Measurements from ENCODE around the gene PLXNA2. TPM values are rescaled to one million over a fixed set of nuclear protein-coding genes. Genes with fewer than 3 reads are reported as not detected.

The PLXNA2 gene
- total and polyA plus RNA-seq, 2 of the 8 experiments (the other 6 are each of a cell fraction or from before 2014, with no cell fraction given): 0.33 to 1.5 TPM

DNA sequence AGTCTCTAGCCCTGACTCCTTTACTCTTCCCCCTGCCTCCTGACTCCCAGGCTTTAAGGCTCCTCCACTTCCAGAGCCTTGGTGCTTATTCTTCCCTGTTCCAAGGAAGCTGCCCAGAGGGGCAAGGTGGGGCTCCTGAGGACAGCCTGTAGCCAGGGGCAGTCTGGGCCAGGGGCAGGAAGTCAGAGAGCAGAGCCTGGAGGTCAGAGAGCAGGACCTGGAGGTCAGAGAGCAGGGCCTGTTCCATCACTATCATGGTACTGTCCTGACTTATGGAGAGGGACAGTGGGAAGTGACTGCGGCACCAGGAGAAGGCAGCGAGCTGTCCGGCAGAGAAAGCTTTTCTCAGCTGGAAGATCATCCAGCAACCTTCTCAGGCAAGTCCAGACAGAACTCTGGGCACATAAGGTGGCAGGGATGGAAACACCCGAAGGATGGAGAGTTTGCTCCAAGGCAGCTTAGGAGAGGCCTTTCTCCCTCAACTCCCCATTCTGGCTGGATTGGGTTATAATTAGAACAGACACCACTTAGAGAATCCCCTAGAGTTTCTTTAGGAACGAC lies 25.0 kb downstream of the PLXNA2 start:
- Histone ChIP-seq H3K9ac (replicated peaks in 1 of 4; ENCODE audit: extremely low read depth in 1 of 4, low read depth in 3 of 4, low read length in 3 of 4) (no peak overlapping the region), H2BK20ac (ENCODE audit: low read length) (no peak overlapping the region), H3K4me2 (ENCODE audit: insufficient read depth in 1 of 2, low read depth in 2 of 2, low read length in 2 of 2) (no peak overlapping the region), H2BK120ac (replicated peaks; ENCODE audit: low read depth, low read length) (no peak overlapping the region), H3K36me3 (ENCODE audit: control insufficient read depth in 2 of 4, insufficient read depth in 4 of 4, low read length in 3 of 4) (no peaks in the 10 kb centered on the region), H3K23me2 (ENCODE audit: low read depth, low read length) (peaks cover 6% of the 10 kb centered on the region), H3K79me1 (ENCODE audit: low read depth, low read length) (no peaks in the 10 kb centered on the region), H4K5ac (ENCODE audit: insufficient read length, low read depth, low read length) (no peak overlapping the region), H2BK12ac (ENCODE audit: low read depth, low read length) (no peak overlapping the region), H2AFZ (ENCODE audit: low read length) (no peak overlapping the region), H3K27me3 (replicated peaks in 1 of 4; ENCODE audit: control insufficient read depth in 3 of 4, extremely low read depth in 1 of 4, insufficient read depth in 3 of 4, low read length in 3 of 4) (no peaks in the 10 kb centered on the region), H3K56ac (replicated peaks; ENCODE audit: insufficient read length, low read depth, low read length) (no peak overlapping the region), H2AK5ac (ENCODE audit: low read depth, low read length) (no peak overlapping the region), H4K20me1 (replicated peaks in 1 of 2; ENCODE audit: control insufficient read depth in 1 of 2, insufficient read depth in 2 of 2, low read length in 2 of 2) (no peaks in the 10 kb centered on the region), H4K8ac (ENCODE audit: extremely low read depth, insufficient read depth, low read length) (no peak overlapping the region), H2BK5ac (ENCODE audit: low read depth, low read length) (no peak overlapping the region), H3K9me3 (ENCODE audit: insufficient read depth in 2 of 2, low read depth in 1 of 2, low read length in 1 of 2) (no peaks in the 10 kb centered on the region), H3K4ac (replicated peaks; ENCODE audit: insufficient read length, low read depth, low read length) (no peak overlapping the region), H3K18ac (ENCODE audit: extremely low read depth, low read length) (no peak overlapping the region), H3K4me1 (replicated peaks in 1 of 4; ENCODE audit: control insufficient read depth in 3 of 4, insufficient read depth in 4 of 4, low read length in 3 of 4) (no peaks in the 10 kb centered on the region), H2BK15ac (ENCODE audit: low read length) (no peak overlapping the region), H3K23ac (ENCODE audit: insufficient read length) (no peak overlapping the region), H3K4me3 (ENCODE audit: extremely low read depth in 1 of 4, insufficient read depth in 2 of 4, low read depth in 3 of 4, low read length in 4 of 4) (no peak overlapping the region), H4K91ac (replicated peaks; ENCODE audit: insufficient read length, low read length) (no peak overlapping the region), H3K79me2 (ENCODE audit: control insufficient read depth in 1 of 2, insufficient read depth in 2 of 2, low read length in 2 of 2) (no peaks in the 10 kb centered on the region), H3K14ac (ENCODE audit: insufficient read length) (no peak overlapping the region), H3K27ac (ENCODE audit: low read depth, low read length) (no peak overlapping the region)
- DNase-seq (ENCODE audit: low read depth in 1 of 2, low spot score in 2 of 2) (no peak), FAIRE-seq (no peak)
- ChIA-PET CTCF (ENCODE audit: partially characterized antibody) (interaction anchor here (1.0 to 2.6 kb wide), 5 partner anchors 13 to 199 kb away, joined by 3 to 13 read pairs (median 4); no protein-coding TSS in a partner anchor), POLR2A (ENCODE audit: partially characterized antibody) (no interaction called here)
- 87% methylated on average over 5 of the region's 5 CpGs; no CpG with 5 or more reads in 1 of the 2 experiments for WGBS, 2 experiments (ENCODE audit: extremely low coverage in 1 of 2, insufficient coverage in 1 of 2, insufficient read length in 1 of 2, insufficient replicate concordance in 2 of 2, low coverage in 1 of 2, low lambda C conversion rate in 2 of 2, missing lambda C conversion rate in 1 of 2)
- TF ChIP-seq CBX5 (IDR thresholded peaks at IDR 0.05; ENCODE audit: low read depth, low read length) (no peak), GTF2F1 (IDR thresholded peaks at IDR 0.05; ENCODE audit: borderline replicate concordance, low read depth, low read length) (no peak), TEAD4 (IDR thresholded peaks at IDR 0.05; ENCODE audit: low read depth, low read length) (no peak), CTBP2 (IDR thresholded peaks at IDR 0.05; ENCODE audit: borderline replicate concordance, insufficient read depth, insufficient read length, low read length) (no peak), CHD2 (IDR thresholded peaks at IDR 0.05; ENCODE audit: low read length) (no peak), CEBPB (IDR thresholded peaks at IDR 0.05; ENCODE audit: low read depth, low read length) (no peak), SIRT6 (IDR thresholded peaks at IDR 0.05; ENCODE audit: low read length) (no peak), SP1 (IDR thresholded peaks at IDR 0.05; ENCODE audit: low read depth, low read length) (no peak), YY1 (IDR thresholded peaks at IDR 0.05; ENCODE audit: low read depth, low read length) (no peak), NRF1 (IDR thresholded peaks at IDR 0.05; ENCODE audit: low read depth, low read length) (no peak), EGR1 (IDR thresholded peaks at IDR 0.05; ENCODE audit: borderline replicate concordance, low read depth, low read length) (no peak), TAF1 (IDR thresholded peaks at IDR 0.05; ENCODE audit: low read depth, low read length) (no peak)
